ENCODE results near the gene RABAC1.
"Not testable (repeated sequence)": the region's sequence is repeated elsewhere in the genome, so short reads cannot be mapped to it uniquely, and the experiment has no call there.

The RABAC1 gene

DNA sequence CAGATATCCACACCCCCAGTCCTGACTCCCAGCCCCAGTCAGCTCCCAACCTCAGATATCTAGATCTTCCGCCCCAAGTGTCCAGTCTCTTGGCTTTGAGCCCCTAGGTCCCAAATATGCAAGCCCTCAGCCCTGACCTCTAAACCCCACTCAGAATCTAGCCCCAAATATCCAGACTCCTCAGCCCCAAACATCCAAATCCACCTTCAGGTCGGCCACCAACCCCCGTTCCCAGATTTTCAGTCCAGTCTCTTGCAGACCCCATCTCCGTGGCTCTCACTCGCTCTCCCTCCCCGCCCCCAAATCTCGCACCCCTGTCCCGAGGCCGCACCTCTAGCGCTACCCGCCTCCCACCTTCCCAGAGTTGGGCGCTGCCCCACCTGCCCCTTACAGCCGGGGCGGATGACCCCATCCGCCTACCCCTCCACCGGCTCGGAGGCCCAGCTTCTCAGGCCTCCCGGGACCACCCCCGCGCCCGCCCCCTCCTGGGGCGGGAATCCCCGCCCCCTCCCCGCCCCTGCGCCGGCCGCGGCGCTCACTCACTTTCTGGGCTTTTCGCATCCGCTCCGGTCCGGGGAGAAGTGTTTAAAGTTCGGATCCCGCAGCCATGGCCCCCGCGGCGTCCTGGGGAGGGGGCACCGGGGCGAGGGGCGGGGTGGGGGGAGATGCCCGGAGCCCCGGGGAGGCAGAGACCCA lies 31.5 kb downstream of the RABAC1 start:
- DNase-seq: no peak

GRCh38 chr19:41926763-41927496 lies 32.2 kb downstream of the RABAC1 start:
- DNase-seq: no peak

- no peak for DNase-seq
Observed at GRCh38 chr19:41926028-41926762, 32.9 kb downstream of the RABAC1 start.

DNA sequence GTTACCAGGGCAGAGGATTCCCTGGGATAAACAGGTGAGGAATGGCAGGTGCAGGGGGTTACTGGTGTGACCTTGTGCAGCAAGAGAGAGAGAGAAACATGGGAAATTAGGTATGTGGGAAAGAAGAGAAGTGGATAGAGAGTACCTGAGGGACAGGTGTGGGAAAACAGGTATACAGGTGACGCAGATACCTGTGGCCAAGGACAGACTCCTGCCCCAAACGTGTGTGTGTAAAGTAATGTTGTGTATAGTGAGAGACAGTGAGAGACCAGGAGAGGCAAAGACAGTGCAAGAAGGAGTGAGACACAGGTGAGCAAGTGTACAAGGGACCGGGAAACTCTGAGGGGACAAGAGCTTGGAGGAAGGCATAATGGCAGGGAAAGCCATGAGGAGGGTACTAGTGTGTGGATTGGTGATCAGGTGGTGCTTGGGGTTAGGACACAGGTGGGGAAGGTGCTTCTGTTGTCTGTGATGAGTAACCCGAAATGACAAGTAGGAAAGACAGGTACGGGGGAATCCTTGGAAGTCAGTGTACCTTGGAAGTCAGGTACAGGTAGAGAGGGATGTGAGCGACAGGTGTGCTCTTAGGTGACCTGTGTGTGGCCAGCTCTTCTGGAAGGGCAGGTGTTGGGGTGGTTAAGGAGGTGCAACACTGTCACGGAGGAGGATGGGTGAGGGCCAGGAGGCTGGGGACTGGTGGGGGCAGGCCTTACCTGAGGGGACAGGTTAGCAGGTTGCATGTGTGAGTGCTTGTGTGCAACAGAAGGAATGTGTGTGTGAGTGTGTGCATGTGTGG lies 33.7 kb downstream of the RABAC1 start:
- DNase-seq: no peak

DNA sequence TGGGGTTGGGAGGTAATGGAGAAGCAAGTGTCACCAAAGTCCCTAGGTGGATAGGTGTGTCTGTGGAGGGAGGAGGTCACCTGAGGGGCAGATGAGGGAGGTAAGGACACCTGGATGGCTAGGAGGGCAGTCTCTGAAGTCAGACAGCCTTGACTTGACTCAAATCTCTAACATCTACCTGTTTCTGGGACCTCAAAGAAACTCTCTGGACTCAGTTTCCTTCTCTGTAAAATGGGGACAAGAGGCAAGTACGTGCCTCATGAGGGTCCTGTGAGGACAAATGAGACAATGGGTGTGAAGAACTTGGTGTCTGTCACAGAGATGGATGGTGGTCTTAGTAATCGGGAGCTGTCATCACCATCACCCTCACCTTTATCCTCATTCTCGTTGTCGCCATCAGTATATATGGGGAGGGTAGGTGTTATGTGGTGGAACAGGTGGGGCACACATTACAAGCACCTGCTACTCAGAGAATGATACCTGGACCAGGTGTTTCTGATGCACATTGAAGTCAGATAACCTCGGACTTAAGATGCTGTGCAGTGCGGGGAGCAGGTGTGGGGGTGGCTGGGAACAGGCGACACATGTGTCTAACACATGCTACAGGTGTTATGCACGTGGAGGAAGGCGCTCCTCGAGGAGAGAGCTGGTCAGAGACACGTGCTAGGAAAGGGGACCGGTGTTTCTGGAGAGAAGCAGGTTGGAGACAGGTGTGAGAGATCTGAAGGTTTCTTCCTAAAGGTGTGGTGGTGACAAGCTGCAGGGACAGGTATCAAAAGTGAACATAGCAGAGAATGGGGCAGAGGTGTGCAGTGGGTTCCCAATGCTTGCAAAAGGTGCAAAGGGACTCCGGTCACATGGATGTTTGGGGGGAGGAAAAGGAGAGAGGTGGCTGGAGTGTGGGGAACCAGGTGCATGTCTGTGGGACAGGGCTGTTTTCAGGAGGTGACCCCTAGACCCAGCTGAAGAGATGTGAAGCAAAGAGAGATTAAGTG lies 34.7 kb downstream of the RABAC1 start:
- DNase-seq: no peak

- no peak for DNase-seq
Observed at GRCh38 chr19:41923045-41923788, 35.9 kb downstream of the RABAC1 start.

DNA sequence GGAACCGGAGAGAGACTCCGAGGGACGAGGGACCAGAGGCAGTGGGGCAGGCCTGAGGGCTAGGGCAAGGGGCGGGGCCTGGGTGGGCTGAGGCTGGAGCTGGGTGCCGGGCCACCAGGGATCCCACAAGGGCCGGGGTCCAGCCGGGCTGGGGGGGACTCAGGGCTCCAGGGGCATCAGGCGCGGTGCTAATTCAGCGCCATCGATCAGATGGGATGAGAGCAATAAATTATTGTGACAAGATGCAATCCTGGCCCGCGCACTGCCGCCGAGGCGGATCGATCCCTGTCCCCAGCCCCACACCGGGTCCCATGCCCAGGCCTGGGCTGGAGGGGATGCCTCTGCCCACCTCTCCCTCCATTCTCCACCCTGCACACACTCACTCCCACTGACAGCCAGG lies 36.5 kb downstream of the RABAC1 start:
- no peak for DNase-seq

DNA sequence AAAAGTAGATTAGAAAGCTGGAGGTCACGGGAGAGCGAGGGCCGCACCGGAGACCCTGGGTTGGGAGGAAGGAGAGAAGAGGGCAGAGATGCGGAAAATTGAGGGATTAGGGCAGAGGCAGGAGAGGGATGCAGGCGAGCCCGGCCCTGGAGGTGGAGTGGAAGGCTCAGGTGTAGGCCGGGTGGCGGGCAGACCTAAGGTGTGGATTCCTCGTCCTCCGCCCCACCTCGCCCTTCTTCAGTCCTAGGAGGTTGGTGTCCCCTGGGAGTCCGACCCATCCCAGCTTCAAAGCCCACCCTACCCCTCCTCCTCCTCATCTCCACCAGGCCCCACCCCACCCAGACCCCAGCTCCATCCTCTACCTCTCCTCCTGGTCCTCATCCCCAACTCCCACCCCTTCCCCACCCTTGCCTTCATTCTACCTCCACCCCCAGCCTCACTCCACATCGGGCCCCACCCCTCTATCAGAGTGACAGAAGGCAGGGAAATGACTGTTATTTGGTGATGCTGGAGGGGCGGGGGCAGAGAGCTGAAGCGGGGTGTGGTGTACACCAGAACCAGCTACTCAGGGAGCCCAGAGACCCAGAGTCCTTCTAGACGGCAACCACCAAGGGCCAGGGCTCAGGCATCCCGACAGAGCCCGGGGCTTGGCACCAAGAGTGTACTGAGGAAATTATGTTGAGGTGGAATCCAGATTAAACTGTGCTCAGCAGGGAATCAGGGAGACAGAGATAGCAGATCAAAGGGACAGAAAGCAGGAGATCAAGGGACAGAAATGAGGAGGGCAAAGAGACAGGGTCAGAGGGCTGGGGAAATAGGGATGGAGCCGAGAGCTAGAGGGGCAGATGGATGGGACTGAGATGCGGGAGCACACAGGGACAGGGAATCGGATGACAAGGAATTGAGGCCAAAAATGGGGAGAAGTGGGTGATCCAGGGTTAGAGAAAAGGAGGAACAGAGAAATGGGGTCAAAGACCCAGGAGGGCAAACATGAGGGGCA lies 37.2 kb downstream of the RABAC1 start:
- no peak for DNase-seq

DNA sequence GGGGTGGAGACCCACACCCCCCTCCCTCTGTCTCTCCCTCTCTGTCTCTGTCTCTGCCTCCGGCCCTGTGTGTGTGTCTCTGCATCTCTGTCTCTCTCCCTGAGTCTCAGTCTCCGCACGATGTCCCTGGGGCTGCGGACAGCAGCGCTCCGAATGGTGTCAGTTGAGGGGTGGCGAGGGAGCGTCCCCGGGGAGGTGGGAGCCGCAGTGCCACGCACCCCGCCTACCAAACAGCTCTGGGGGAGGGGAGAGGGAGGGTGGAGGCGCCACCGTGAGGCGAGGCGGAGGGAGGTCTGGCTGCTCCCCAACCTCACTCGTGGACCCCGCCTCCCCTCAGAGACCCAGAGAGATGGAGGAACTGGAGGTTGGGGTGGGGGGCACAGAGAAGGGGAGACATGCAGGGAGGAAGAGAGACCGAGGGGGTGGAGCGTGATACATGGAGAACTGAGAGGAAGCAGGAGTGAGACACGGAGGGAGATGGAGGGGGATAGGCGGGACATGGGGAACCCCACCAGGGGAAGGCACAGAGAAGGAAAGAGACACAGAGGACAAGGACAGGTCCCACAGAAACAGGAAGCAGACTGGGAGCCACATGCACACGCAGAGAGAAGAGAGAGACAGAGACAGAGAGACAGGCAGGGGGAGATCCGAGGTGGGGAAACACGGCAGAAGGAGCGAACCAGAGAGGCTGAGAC lies 38.1 kb downstream of the RABAC1 start:
- DNase-seq: no peak

- DNase-seq: no peak
Observed at GRCh38 chr19:41919948-41920712, 39.0 kb downstream of the RABAC1 start.

DNA sequence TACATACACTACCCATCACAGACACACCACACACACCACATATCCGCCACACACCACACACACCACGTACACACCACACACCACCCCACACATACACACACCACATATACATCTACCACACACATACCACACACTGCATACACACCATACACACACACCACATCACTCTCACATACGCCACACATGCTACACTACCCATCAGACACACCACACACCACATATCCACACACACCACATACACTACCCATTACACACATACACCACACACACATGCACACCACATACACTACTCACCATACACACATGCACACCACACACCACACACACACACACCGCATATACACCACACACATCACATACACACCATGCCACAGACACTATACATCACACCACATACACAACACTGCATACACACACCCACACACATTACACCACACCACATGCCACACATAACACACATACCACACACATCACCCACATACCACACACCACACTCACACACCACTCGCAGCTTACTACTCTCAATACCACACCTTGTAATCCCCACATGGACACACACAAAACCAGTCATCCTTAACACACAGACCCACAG lies 40.4 kb downstream of the RABAC1 start:
- no peak for DNase-seq

GRCh38 chr19:41918095-41918494 lies 41.0 kb downstream of the RABAC1 start:
- no peak for DNase-seq

GRCh38 chr19:41917676-41918075 lies 41.4 kb downstream of the RABAC1 start:
- DNase-seq: no peak

- DNase-seq: no peak
Observed at GRCh38 chr19:41915776-41916414, 43.2 kb downstream of the RABAC1 start.

DNA sequence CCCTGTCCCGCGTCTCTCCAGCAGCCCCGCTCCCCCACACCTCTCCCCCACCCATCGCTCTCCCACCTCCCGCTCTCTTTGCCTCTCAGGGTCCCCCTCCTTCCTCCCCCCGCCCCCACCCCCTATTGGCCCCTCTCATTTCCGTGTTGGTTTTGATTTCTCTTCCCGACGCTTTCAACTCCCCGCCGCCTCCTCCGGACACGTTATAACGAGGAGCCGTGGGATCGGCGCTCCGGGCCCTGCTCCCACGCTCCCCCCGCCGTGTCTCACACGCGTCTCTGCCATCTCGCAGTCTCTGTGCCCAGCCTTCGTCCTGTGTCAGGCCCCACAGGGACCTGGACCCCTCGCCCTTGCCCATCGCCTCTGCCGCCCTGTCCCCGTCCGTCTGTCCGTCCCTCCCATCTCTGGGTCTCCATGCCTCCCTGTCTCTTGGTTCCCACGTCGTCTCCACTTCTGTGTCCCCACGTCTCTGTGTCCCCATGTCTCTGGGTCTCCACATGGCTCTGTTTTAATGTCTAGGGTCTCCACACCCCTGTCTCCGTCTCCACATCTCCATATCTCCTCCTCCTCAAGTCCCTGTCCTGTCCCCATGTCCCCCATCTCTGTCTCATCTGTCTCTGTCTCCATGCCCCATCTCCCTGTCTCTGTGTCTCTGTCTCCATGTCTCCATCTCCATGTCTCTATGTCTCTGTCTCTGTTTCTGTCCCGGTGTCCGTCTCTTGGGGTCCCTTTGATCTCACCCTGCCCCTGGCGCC lies 43.9 kb downstream of the RABAC1 start:
- DNase-seq: no peak

DNA sequence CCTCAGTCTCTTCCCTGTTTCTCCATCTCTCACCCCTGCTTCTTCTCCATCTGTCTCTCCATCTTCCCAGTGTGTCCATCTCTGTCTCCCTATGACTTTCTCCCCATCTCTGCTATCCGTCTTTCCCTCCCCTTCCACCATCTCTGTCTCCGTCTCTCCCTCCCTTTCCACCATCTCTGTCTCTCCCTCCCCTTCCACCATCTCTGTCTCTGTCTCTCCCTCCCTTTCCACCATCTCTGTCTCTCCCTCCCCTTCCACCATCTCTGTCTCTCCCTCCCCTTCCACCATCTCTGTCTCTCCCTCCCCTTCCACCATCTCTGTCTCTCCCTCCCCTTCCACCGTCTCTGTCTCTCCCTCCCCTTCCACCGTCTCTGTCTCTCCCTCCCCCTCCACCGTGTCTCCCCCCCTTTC lies 44.7 kb downstream of the RABAC1 start:
- DNase-seq: not testable (repeated sequence)
